GM18519 (cell line): Measurements from ENCODE around the gene RIMBP3C.
A peak's percentile ranks its signal among the peaks of the same experiment; 100 is the strongest.
"Not testable (repeated sequence)": the region's sequence is repeated elsewhere in the genome, so short reads cannot be mapped to it uniquely, and the experiment has no call there.

Experiments
- ATAC-seq: cut with Tn5 transposase; IDR thresholded peaks from one replicate; pipeline ENCODE4 v1.9.1; 2021; ENCODE audit warnings: mild to moderate bottlenecking, moderate library complexity; ENCODE audit not compliant: unreplicated experiment, low FRiP score

Gene RIMBP3C

GRCh38 chr22:21532863-21533648 is 18.2 kb downstream of the RIMBP3C start:
- ATAC-seq, result not testable (repeated sequence)

GRCh38 chr22:21531525-21531924 is 19.7 kb downstream of the RIMBP3C start:
- not testable (repeated sequence) for ATAC-seq

GRCh38 chr22:21526705-21527500 is 24.4 kb downstream of the RIMBP3C start:
- ATAC-seq, result not testable (repeated sequence)

- ATAC-seq, result peak; percentile 56
Observed at GRCh38 chr22:21516970-21517764, 34.1 kb downstream of the RIMBP3C start.

GRCh38 chr22:21516522-21516921 is 34.7 kb downstream of the RIMBP3C start:
- not testable (repeated sequence) for ATAC-seq

- not testable (repeated sequence) for ATAC-seq
Observed at GRCh38 chr22:21515234-21515633, 36.0 kb downstream of the RIMBP3C start.

GRCh38 chr22:21514117-21514516 is 37.1 kb downstream of the RIMBP3C start:
- ATAC-seq, result not testable (repeated sequence)

- not testable (repeated sequence) for ATAC-seq
Observed at GRCh38 chr22:21512022-21512421, 39.2 kb downstream of the RIMBP3C start.

- ATAC-seq, result not testable (repeated sequence)
Observed at GRCh38 chr22:21510397-21510796, 40.9 kb downstream of the RIMBP3C start.

- not testable (repeated sequence) for ATAC-seq
Observed at GRCh38 chr22:21499623-21500506, 51.4 kb downstream of the RIMBP3C start.

GRCh38 chr22:21498489-21498888 is 52.8 kb downstream of the RIMBP3C start:
- ATAC-seq, result not testable (repeated sequence)

- not testable (repeated sequence) for ATAC-seq
Observed at GRCh38 chr22:21497984-21498383, 53.3 kb downstream of the RIMBP3C start.
